ENCODE data around the gene KLF16. TPM values are rescaled to one million over a fixed set of nuclear protein-coding genes. Genes with fewer than 3 reads are reported as not detected.

KLF16 gene
- total RNA-seq, 2 experiments from 2014 or later = 83.8 to 89.2 TPM

DNA sequence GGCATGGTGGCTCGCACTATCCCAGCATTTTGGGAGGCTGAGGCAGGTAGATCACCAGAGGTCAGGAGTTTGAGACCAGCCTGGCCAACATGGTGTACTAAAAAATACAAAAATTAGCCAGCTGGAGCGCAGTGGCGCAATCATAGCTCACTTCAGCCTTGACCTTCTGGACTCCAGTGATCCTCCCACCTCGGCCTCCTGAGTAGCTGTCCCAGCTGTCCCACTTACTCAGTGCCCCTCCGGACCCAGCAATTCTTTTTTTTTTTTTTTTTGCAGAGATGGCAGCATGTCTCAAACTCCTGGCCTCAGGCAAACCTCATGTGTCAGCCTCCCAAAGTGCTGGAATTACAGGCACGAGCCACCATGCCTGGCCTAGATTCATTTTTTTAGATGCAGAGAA, 39.5 kb upstream of the KLF16 start:
- Histone ChIP-seq H3K9me3 (ENCODE audit: control insufficient read depth in 1 of 2, insufficient read depth in 1 of 2, low read length in 2 of 2) (no peaks in the 10 kb centered on the region), H3K27ac (ENCODE audit: low read depth in 1 of 2, low read length in 2 of 2) (peak overlapping the region in 1 of 2 donors; percentile 25), H3K36me3 (ENCODE audit: insufficient read depth, low read length) (peaks cover 5% of the 10 kb centered on the region), H3K4me1 (ENCODE audit: insufficient read depth, low read length) (peaks cover 39% of the 10 kb centered on the region), H3K4me3 (ENCODE audit: low read length) (no peak overlapping the region), H3K27me3 (ENCODE audit: control insufficient read depth in 1 of 2, insufficient read depth in 2 of 2, low read length in 2 of 2) (no peaks in the 10 kb centered on the region)
- intact Hi-C loops (cut with DNase I, micrococcal nuclease) = no loop called here
- Mint-ChIP-seq H3K4me3 (no peak overlapping the region), H3K36me3 (ENCODE audit: low read depth) (no peaks in the 10 kb centered on the region), H3K27ac (no peak overlapping the region), H3K9me3 (no peaks in the 10 kb centered on the region), H3K27me3 (no peaks in the 10 kb centered on the region), H3K4me1 (ENCODE audit: low read depth) (peaks cover 30% of the 10 kb centered on the region)
- DNase-seq = no peak
- ChIA-PET CTCF (interaction anchor here (0.7 to 1.5 kb wide), 2 partner anchors 30 to 38 kb away, joined by 3 to 5 read pairs; no protein-coding TSS in a partner anchor), POLR2A (interaction anchor here (1.1 kb wide), 2 partner anchors 27 to 45 kb away, joined by 4 to 5 read pairs; no protein-coding TSS in a partner anchor)
- TF ChIP-seq, protein P1, sequence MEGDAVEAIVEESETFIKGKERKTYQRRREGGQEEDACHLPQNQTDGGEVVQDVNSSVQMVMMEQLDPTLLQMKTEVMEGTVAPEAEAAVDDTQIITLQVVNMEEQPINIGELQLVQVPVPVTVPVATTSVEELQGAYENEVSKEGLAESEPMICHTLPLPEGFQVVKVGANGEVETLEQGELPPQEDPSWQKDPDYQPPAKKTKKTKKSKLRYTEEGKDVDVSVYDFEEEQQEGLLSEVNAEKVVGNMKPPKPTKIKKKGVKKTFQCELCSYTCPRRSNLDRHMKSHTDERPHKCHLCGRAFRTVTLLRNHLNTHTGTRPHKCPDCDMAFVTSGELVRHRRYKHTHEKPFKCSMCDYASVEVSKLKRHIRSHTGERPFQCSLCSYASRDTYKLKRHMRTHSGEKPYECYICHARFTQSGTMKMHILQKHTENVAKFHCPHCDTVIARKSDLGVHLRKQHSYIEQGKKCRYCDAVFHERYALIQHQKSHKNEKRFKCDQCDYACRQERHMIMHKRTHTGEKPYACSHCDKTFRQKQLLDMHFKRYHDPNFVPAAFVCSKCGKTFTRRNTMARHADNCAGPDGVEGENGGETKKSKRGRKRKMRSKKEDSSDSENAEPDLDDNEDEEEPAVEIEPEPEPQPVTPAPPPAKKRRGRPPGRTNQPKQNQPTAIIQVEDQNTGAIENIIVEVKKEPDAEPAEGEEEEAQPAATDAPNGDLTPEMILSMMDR (IDR thresholded peaks at IDR 0.05) = no peak
- ATAC-seq (ENCODE audit: poor library complexity) = no peak

DNA sequence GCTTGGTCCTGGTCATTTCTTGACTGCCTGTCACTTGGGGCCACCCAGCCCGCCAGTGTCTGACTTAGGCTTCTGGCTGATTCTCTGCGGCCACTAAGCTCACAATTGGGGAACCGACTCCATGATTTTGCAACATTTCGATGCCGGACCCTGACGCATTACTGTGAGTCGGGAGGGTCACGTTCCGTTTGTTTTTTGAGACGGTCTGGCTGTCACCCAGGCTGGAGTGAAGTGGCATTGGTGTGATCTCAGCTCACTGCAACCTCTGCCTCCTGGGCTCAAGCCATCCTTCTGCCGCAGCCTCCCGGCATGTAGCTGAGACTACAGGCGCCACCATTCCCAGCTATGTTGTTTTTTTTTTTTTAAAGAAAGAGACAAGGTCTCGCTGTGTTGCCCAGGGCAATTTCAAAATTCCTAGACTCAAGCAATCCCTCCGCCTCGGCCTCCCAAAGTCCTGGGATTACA, 38.6 kb upstream of the KLF16 start:
- Histone ChIP-seq H3K27ac (ENCODE audit: low read depth in 1 of 2, low read length in 2 of 2) (peak overlapping the region in 1 of 2 donors; percentile 37), H3K27me3 (ENCODE audit: control insufficient read depth in 1 of 2, insufficient read depth in 2 of 2, low read length in 2 of 2) (no peaks in the 10 kb centered on the region), H3K4me3 (ENCODE audit: low read length) (no peak overlapping the region), H3K9me3 (ENCODE audit: control insufficient read depth in 1 of 2, insufficient read depth in 1 of 2, low read length in 2 of 2) (no peaks in the 10 kb centered on the region), H3K36me3 (ENCODE audit: insufficient read depth, low read length) (no peaks in the 10 kb centered on the region), H3K4me1 (ENCODE audit: insufficient read depth, low read length) (peaks cover 40% of the 10 kb centered on the region)
- ATAC-seq (ENCODE audit: poor library complexity) (no peak), DNase-seq (peak in 2 of 14 experiments; percentile 69 to 77)
- no peaks in the 10 kb centered on the region for H3K36me3 Mint-ChIP-seq (ENCODE audit: low read depth)
- POLR2A ChIA-PET = interaction anchor here (0.8 kb wide), 1 partner anchor 555 kb away, joined by 3 read pairs; no protein-coding TSS in a partner anchor
- CTCF ChIA-PET = no interaction called here
- no peaks in the 10 kb centered on the region for H3K27me3 Mint-ChIP-seq
- no peak overlapping the region for H3K4me3 Mint-ChIP-seq
- TF ChIP-seq, protein P1 (IDR thresholded peaks at IDR 0.05) = no peak
- no peak overlapping the region for H3K27ac Mint-ChIP-seq
- intact Hi-C loops (cut with DNase I, micrococcal nuclease) = no loop called here
- H3K4me1 Mint-ChIP-seq (ENCODE audit: low read depth) = peaks cover 38% of the 10 kb centered on the region
- H3K9me3 Mint-ChIP-seq = no peaks in the 10 kb centered on the region

DNA sequence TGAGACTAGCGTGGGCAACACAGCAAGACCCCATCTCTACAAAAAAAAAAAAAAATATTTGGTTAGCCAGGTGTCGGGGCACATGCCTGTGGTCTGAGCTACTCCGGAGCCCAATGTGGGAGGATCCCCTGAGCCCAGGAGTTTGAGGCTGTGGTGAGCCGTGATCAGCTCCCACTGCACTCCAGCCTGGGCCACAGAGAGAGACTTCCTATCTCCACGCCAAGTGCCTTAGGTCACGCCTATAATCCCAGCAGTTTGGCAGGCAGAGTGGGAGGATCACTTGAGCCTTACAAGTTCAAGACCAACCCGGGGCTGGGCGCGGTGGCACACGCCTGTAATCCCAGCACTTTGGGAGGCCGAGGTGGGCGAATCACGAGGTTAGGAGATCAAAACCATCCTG, 33.1 kb upstream of the KLF16 start:
- Histone ChIP-seq H3K27ac (ENCODE audit: low read depth in 1 of 2, low read length in 2 of 2) (no peak overlapping the region), H3K4me3 (ENCODE audit: low read length) (no peak overlapping the region), H3K36me3 (ENCODE audit: insufficient read depth, low read length) (no peaks in the 10 kb centered on the region), H3K27me3 (ENCODE audit: control insufficient read depth in 1 of 2, insufficient read depth in 2 of 2, low read length in 2 of 2) (no peaks in the 10 kb centered on the region), H3K9me3 (ENCODE audit: control insufficient read depth in 1 of 2, insufficient read depth in 1 of 2, low read length in 2 of 2) (no peaks in the 10 kb centered on the region), H3K4me1 (ENCODE audit: insufficient read depth, low read length) (peaks cover 40% of the 10 kb centered on the region)
- intact Hi-C loops (cut with DNase I, micrococcal nuclease) = no loop called here
- POLR2A ChIA-PET = interaction anchor here (0.6 to 3.6 kb wide), 2 partner anchors 11 to 184 kb away, joined by 3 to 29 read pairs; partner anchors contain the start of gene ABHD17A
- Mint-ChIP-seq H3K27ac (peak overlapping the region; percentile 88), H3K27me3 (no peaks in the 10 kb centered on the region), H3K4me3 (peak overlapping the region; percentile 54), H3K4me1 (ENCODE audit: low read depth) (peaks cover 26% of the 10 kb centered on the region), H3K9me3 (no peaks in the 10 kb centered on the region), H3K36me3 (ENCODE audit: low read depth) (no peaks in the 10 kb centered on the region)
- no peak for DNase-seq
- CTCF ChIA-PET = interaction anchor here (0.7 to 3.8 kb wide), 4 partner anchors 11 to 656 kb away, joined by 3 to 12 read pairs (median 4); partner anchors contain the start of gene ABHD17A
- ATAC-seq (ENCODE audit: poor library complexity) = no peak
- TF ChIP-seq, protein P1 (IDR thresholded peaks at IDR 0.05) = no peak
